Stimulated activated CD8-positive, alpha-beta memory T cell treated with anti-CD3 and anti-CD28 coated beads, Interleukin-12 subunit alpha, Interleukin-12 subunit beta, amount 100 ng/mL, for 4 hours (primary cell): ENCODE results near the gene PRSS8.

Source experiments
- DNase-seq: peaks from one replicate; pipeline ENCODE4 v3.0.0-alpha.2; 2020; ENCODE audit warnings: low read depth

PRSS8 gene

GRCh38 chr16:31128711-31129567, 6.6 kb downstream of the PRSS8 start:
- DNase-seq: no peak

GRCh38 chr16:31127182-31127581, 8.3 kb downstream of the PRSS8 start:
- DNase-seq: no peak

GRCh38 chr16:31125844-31126243, 9.7 kb downstream of the PRSS8 start:
- no peak for DNase-seq

- DNase-seq: no peak
These were observed 15.4 kb downstream of the PRSS8 start for GRCh38 chr16:31120129-31120528.

GRCh38 chr16:31118223-31119155, 17.0 kb downstream of the PRSS8 start:
- DNase-seq: no peak

- peak; percentile 94 for DNase-seq
These were observed 17.9 kb downstream of the PRSS8 start, which contains the start of gene KAT8 for GRCh38 chr16:31117384-31118222. Gene KAT8 (plus strand): TSS chr16:31117664. CDS start chr16:31117682, 18 bp downstream.

- DNase-seq: no peak
These were observed 21.1 kb downstream of the PRSS8 start for GRCh38 chr16:31114468-31114867.

GRCh38 chr16:31113121-31114120, 22.1 kb downstream of the PRSS8 start:
- no peak for DNase-seq

- no peak for DNase-seq
These were observed 22.8 kb downstream of the PRSS8 start for GRCh38 chr16:31112711-31113110.

GRCh38 chr16:31111881-31112466, 23.6 kb downstream of the PRSS8 start:
- DNase-seq: no peak

GRCh38 chr16:31110106-31111034, 25.2 kb downstream of the PRSS8 start:
- DNase-seq: no peak

GRCh38 chr16:31109622-31110021, 25.9 kb downstream of the PRSS8 start:
- no peak for DNase-seq

- no peak for DNase-seq
These were observed 26.6 kb downstream of the PRSS8 start for GRCh38 chr16:31108794-31109558.

GRCh38 chr16:31108035-31108793, 27.3 kb downstream of the PRSS8 start, which contains the start of gene BCKDK:
Gene BCKDK (plus strand): TSS chr16:31108386. CDS start chr16:31109224, 838 bp downstream.
- peak; percentile 55 for DNase-seq

GRCh38 chr16:31107465-31107867, 28.1 kb downstream of the PRSS8 start:
- no peak for DNase-seq

- no peak for DNase-seq
These were observed 28.7 kb downstream of the PRSS8 start for GRCh38 chr16:31106509-31107464.
